MCF 10A (cell line): ENCODE data around the gene PTRH1. TPM values are rescaled to one million over a fixed set of nuclear protein-coding genes. Genes with fewer than 3 reads are reported as not detected.

Experiments used
- BruUV-seq: library from RNA; stranded (reverse); fragments of 400-500 nt; replicated peaks from 2 replicates; lab custom pipeline; 2021; lab: Mats Ljungman, UMichigan
- CTCF ChIA-PET: fragments of 300-600 bp; sonication (Branson Sonifier 250); formaldehyde crosslinking; extraction: SDS; loops from one replicate; lab custom pipeline; 2021; ENCODE audit warnings: antibody characterized with exemption, inconsistent platforms; lab: Yijun Ruan, JAX
- POLR2A ChIA-PET: fragments of 300-600, 350-650 bp; sonication (Branson Sonifier 250); formaldehyde crosslinking; extraction: SDS; loops from one replicate; lab custom pipeline; 2020; ENCODE audit warnings: antibody characterized with exemption, inconsistent platforms; lab: Yijun Ruan, JAX
- DNase-seq: peaks from one replicate; pipeline ENCODE4 v3.0.0-alpha.2; 2018; ENCODE audit not compliant: unreplicated experiment
- H3K27ac Mint-ChIP-seq: one replicate; pipeline ENCODE4 v1.8.0; 2022; ENCODE audit warnings: mild to moderate bottlenecking, low read depth, mixed read lengths; ENCODE audit not compliant: unreplicated experiment
- H3K27me3 Mint-ChIP-seq: one replicate; pipeline ENCODE4 v1.8.0; 2022; ENCODE audit warnings: mixed read lengths; ENCODE audit not compliant: insufficient read depth, unreplicated experiment
- H3K36me3 Mint-ChIP-seq: one replicate; pipeline ENCODE4 v1.8.0; 2022; ENCODE audit warnings: mild to moderate bottlenecking, moderate library complexity, mixed read lengths; ENCODE audit not compliant: insufficient read depth, unreplicated experiment
- H3K4me1 Mint-ChIP-seq: one replicate; pipeline ENCODE4 v1.8.0; 2022; ENCODE audit warnings: mixed read lengths; ENCODE audit not compliant: insufficient read depth, unreplicated experiment
- H3K4me3 Mint-ChIP-seq: one replicate; pipeline ENCODE4 v1.8.0; 2022; ENCODE audit warnings: mild to moderate bottlenecking, moderate library complexity, mixed read lengths; ENCODE audit not compliant: unreplicated experiment
- H3K9me3 Mint-ChIP-seq: one replicate; pipeline ENCODE4 v1.8.0; 2022; ENCODE audit warnings: mixed read lengths; ENCODE audit not compliant: unreplicated experiment
- CTCF ChIP-seq: fragments of 200-600 bp; IDR thresholded peaks from one replicate; pipeline ENCODE4 v1.8.0; 2022; ENCODE audit warnings: antibody characterized with exemption, mild to moderate bottlenecking; ENCODE audit not compliant: unreplicated experiment
- intact Hi-C: fragments of 100-400 bp; cut with micrococcal nuclease; formaldehyde crosslinking; loops from 2 replicates; pipeline ENCODE4 v1.14.1; 2022
- total RNA-seq: library from RNA; stranded (reverse); gene quantifications from 2 replicates; pipeline ENCODE4 v1.2.3, GENCODE V29; 2022

The PTRH1 gene
- total RNA-seq, 1 experiment from 2014 or later = 35.2 TPM

GRCh38 chr9:127716412-127716811 is 949 bp upstream of the PTRH1 start:
- ChIA-PET POLR2A (interaction anchor here (0.6 to 2.9 kb wide), 8 partner anchors 8 to 565 kb away, joined by 3 to 14 read pairs (median 6); partner anchors contain the start of genes CDK9, STXBP1 and TOR2A), CTCF (interaction anchor here (1.0 to 1.7 kb wide), 2 partner anchors 19 to 204 kb away, joined by 4 to 10 read pairs; partner anchors contain the start of gene TOR2A)
- H3K27me3 Mint-ChIP-seq = no peaks in the 10 kb centered on the region
- TF ChIP-seq CTCF = no peak
- no TSS peak for BruUV-seq
- no peaks in the 10 kb centered on the region for H3K9me3 Mint-ChIP-seq
- no peaks in the 10 kb centered on the region for H3K36me3 Mint-ChIP-seq
- no peak for DNase-seq
- intact Hi-C loops = no loop called here
- H3K27ac Mint-ChIP-seq = peak overlapping the region; percentile 81
- peak overlapping the region; percentile 79 for H3K4me3 Mint-ChIP-seq
- peaks cover 20% of the 10 kb centered on the region for H3K4me1 Mint-ChIP-seq

GRCh38 chr9:127714951-127715469 is 453 bp downstream of the PTRH1 start:
- Mint-ChIP-seq H3K36me3 (no peaks in the 10 kb centered on the region), H3K27me3 (no peaks in the 10 kb centered on the region), H3K27ac (peak overlapping the region; percentile 81), H3K4me3 (peak overlapping the region; percentile 79), H3K4me1 (peaks cover 11% of the 10 kb centered on the region), H3K9me3 (no peaks in the 10 kb centered on the region)
- POLR2A ChIA-PET = interaction anchor here (0.6 to 2.9 kb wide), 19 partner anchors 8 to 291 kb away, joined by 3 to 14 read pairs (median 4); partner anchors contain the start of genes CDK9, CFAP157, FPGS and LRSAM1
- intact Hi-C loops = no loop called here
- TF ChIP-seq CTCF = no peak
- DNase-seq = no peak
- CTCF ChIA-PET = interaction anchor here (1.7 kb wide), 1 partner anchor 20 kb away, joined by 10 read pairs; the partner anchor contains the start of gene TOR2A
- BruUV-seq = TSS peak; percentile 42

GRCh38 chr9:127714020-127714750 is 1.3 kb downstream of the PTRH1 start:
- Mint-ChIP-seq H3K36me3 (no peaks in the 10 kb centered on the region), H3K4me1 (peaks cover 7% of the 10 kb centered on the region), H3K27me3 (no peaks in the 10 kb centered on the region), H3K27ac (peak overlapping the region; percentile 81), H3K4me3 (peak overlapping the region; percentile 79), H3K9me3 (no peaks in the 10 kb centered on the region)
- BruUV-seq = no TSS peak
- no peak for TF ChIP-seq CTCF
- ChIA-PET POLR2A (interaction anchor here (0.6 to 2.9 kb wide), 7 partner anchors 11 to 263 kb away, joined by 3 to 14 read pairs (median 4); partner anchors contain the start of genes LRSAM1 and RPL12), CTCF (interaction anchor here (0.6 to 0.8 kb wide), 2 partner anchors 21 to 152 kb away, joined by 3 read pairs; partner anchors contain the start of gene TOR2A)
- DNase-seq = no peak
- intact Hi-C loops = no loop called here

GRCh38 chr9:127712867-127713266 is 2.6 kb downstream of the PTRH1 start:
- TF ChIP-seq CTCF = no peak
- no peak for DNase-seq
- Mint-ChIP-seq H3K4me3 (no peak overlapping the region), H3K27ac (no peak overlapping the region), H3K36me3 (no peaks in the 10 kb centered on the region), H3K9me3 (no peaks in the 10 kb centered on the region), H3K4me1 (peaks cover 7% of the 10 kb centered on the region), H3K27me3 (no peaks in the 10 kb centered on the region)
- CTCF ChIA-PET = no interaction called here
- BruUV-seq = no TSS peak
- intact Hi-C loops = no loop called here
- POLR2A ChIA-PET = no interaction called here
